NT2/D1 (cell line): Measurements from ENCODE around the gene SLC37A4.
"Not testable (repeated sequence)": the region's sequence is repeated elsewhere in the genome, so short reads cannot be mapped to it uniquely, and the experiment has no call there.

ENCODE experiments used
- DNase-seq: peaks from one replicate; pipeline ENCODE4 v3.0.0-alpha.2; 2011; ENCODE audit warnings: low read depth, low spot score
- H3K27me3 ChIP-seq: 2 replicates; pipeline ENCODE4 v1.6.0; 2011; ENCODE audit warnings: mild to moderate bottlenecking; ENCODE audit not compliant: insufficient read length, insufficient read depth
- H3K36me3 ChIP-seq: 2 replicates; pipeline ENCODE4 v1.6.1; 2011; ENCODE audit warnings: mild to moderate bottlenecking, low read length, mixed read lengths; ENCODE audit not compliant: insufficient read depth, insufficient read length
- H3K4me1 ChIP-seq: 2 replicates; pipeline ENCODE4 v1.5.1; 2011; ENCODE audit not compliant: insufficient read depth, insufficient read length
- H3K4me3 ChIP-seq: 2 replicates; pipeline ENCODE4 v1.5.1; 2011; ENCODE audit warnings: low read depth; ENCODE audit not compliant: insufficient read length
- H3K9ac ChIP-seq: 2 replicates; pipeline ENCODE4 v1.6.0; 2011; ENCODE audit warnings: low read depth; ENCODE audit not compliant: insufficient read length
- H3K9me3 ChIP-seq: 2 replicates; pipeline ENCODE4 v1.5.1; 2011; ENCODE audit warnings: mild to moderate bottlenecking, low read length; ENCODE audit not compliant: insufficient read depth
- SUZ12 ChIP-seq: IDR thresholded peaks from 2 replicates; pipeline ENCODE4 v1.6.1; 2011; ENCODE audit not compliant: insufficient read length, insufficient read depth; ENCODE audit errors: extremely low read depth
- YY1 ChIP-seq: IDR thresholded peaks from 2 replicates; pipeline ENCODE4 v1.6.1; 2011; ENCODE audit not compliant: insufficient read length, insufficient read depth
- ZNF274 ChIP-seq: IDR thresholded peaks from 2 replicates; pipeline ENCODE4 v1.6.1; 2011; ENCODE audit warnings: mild to moderate bottlenecking, low read depth, low read length

Gene SLC37A4

GRCh38 chr11:119051440-119052162, 20.9 kb upstream of the SLC37A4 start:
- no peak for DNase-seq
- Histone ChIP-seq H3K27me3 (no peaks in the 10 kb centered on the region), H3K9me3 (no peaks in the 10 kb centered on the region), H3K4me3 (no peak overlapping the region), H3K36me3 (peaks cover 91% of the 10 kb centered on the region), H3K9ac (no peak overlapping the region), H3K4me1 (peaks cover 6% of the 10 kb centered on the region)
- TF ChIP-seq YY1 (no peak), SUZ12 (no peak), ZNF274 (no peak)

- no peak for DNase-seq
- Histone ChIP-seq H3K4me3 (no peak overlapping the region), H3K27me3 (no peaks in the 10 kb centered on the region), H3K4me1 (no peaks in the 10 kb centered on the region), H3K36me3 (peaks cover 94% of the 10 kb centered on the region), H3K9ac (no peak overlapping the region), H3K9me3 (no peaks in the 10 kb centered on the region)
- TF ChIP-seq SUZ12 (no peak), YY1 (no peak), ZNF274 (no peak)
Observed at GRCh38 chr11:119049081-119049480, 18.4 kb upstream of the SLC37A4 start.

GRCh38 chr11:119048644-119049043, 18.0 kb upstream of the SLC37A4 start:
- Histone ChIP-seq H3K9ac (no peak overlapping the region), H3K9me3 (no peaks in the 10 kb centered on the region), H3K36me3 (peaks cover 90% of the 10 kb centered on the region), H3K27me3 (no peaks in the 10 kb centered on the region), H3K4me1 (no peaks in the 10 kb centered on the region), H3K4me3 (no peak overlapping the region)
- TF ChIP-seq ZNF274: no peak
- no peak for TF ChIP-seq SUZ12
- no peak for TF ChIP-seq YY1
- DNase-seq: no peak

GRCh38 chr11:119047205-119047604, 16.5 kb upstream of the SLC37A4 start:
- H3K36me3 ChIP-seq: peaks cover 75% of the 10 kb centered on the region

GRCh38 chr11:119046489-119046888, 15.8 kb upstream of the SLC37A4 start:
- H3K9ac ChIP-seq: no peak overlapping the region
- H3K4me3 ChIP-seq: no peak overlapping the region
- H3K4me1 ChIP-seq: no peaks in the 10 kb centered on the region
- no peak for TF ChIP-seq SUZ12
- no peak for TF ChIP-seq ZNF274
- no peak for TF ChIP-seq YY1
- no peak for DNase-seq
- no peaks in the 10 kb centered on the region for H3K27me3 ChIP-seq
- peaks cover 68% of the 10 kb centered on the region for H3K36me3 ChIP-seq
- H3K9me3 ChIP-seq: no peaks in the 10 kb centered on the region

More at GRCh38 chr11:119047205-119047604, 16.5 kb upstream of the SLC37A4 start:
- Histone ChIP-seq H3K9me3 (no peaks in the 10 kb centered on the region), H3K27me3 (no peaks in the 10 kb centered on the region), H3K4me3 (no peak overlapping the region), H3K9ac (no peak overlapping the region), H3K4me1 (no peaks in the 10 kb centered on the region)
- DNase-seq: no peak
- no peak for TF ChIP-seq ZNF274
- TF ChIP-seq SUZ12: no peak
- TF ChIP-seq YY1: no peak

GRCh38 chr11:119044708-119045107, 14.0 kb upstream of the SLC37A4 start:
- TF ChIP-seq YY1: no peak
- Histone ChIP-seq H3K4me1 (no peaks in the 10 kb centered on the region), H3K4me3 (no peak overlapping the region), H3K9me3 (no peaks in the 10 kb centered on the region), H3K36me3 (peaks cover 51% of the 10 kb centered on the region), H3K9ac (peak overlapping the region; percentile 4), H3K27me3 (no peaks in the 10 kb centered on the region)
- no peak for DNase-seq

GRCh38 chr11:119042927-119043326, 12.2 kb upstream of the SLC37A4 start:
- H3K36me3 ChIP-seq: peaks cover 33% of the 10 kb centered on the region
- H3K9me3 ChIP-seq: no peaks in the 10 kb centered on the region
- DNase-seq: no peak
- no peaks in the 10 kb centered on the region for H3K27me3 ChIP-seq
- no peak overlapping the region for H3K4me3 ChIP-seq
- no peaks in the 10 kb centered on the region for H3K4me1 ChIP-seq
- no peak overlapping the region for H3K9ac ChIP-seq
- TF ChIP-seq ZNF274 (no peak), SUZ12 (no peak), YY1 (no peak)

GRCh38 chr11:119041821-119042514, 11.3 kb upstream of the SLC37A4 start:
- no peak for TF ChIP-seq ZNF274
- no peak for TF ChIP-seq YY1
- no peak for TF ChIP-seq SUZ12
- DNase-seq: no peak
- Histone ChIP-seq H3K9ac (no peak overlapping the region), H3K36me3 (peaks cover 25% of the 10 kb centered on the region), H3K9me3 (no peaks in the 10 kb centered on the region), H3K4me1 (no peaks in the 10 kb centered on the region), H3K27me3 (no peaks in the 10 kb centered on the region), H3K4me3 (no peak overlapping the region)

GRCh38 chr11:119039471-119039870, 8.8 kb upstream of the SLC37A4 start:
- H3K36me3 ChIP-seq, H3K27me3 ChIP-seq, H3K4me3 ChIP-seq, H3K9me3 ChIP-seq, DNase-seq, H3K9ac ChIP-seq, H3K4me1 ChIP-seq: not testable (repeated sequence)
